Measurements from ENCODE around the gene TIMM13.

DNA sequence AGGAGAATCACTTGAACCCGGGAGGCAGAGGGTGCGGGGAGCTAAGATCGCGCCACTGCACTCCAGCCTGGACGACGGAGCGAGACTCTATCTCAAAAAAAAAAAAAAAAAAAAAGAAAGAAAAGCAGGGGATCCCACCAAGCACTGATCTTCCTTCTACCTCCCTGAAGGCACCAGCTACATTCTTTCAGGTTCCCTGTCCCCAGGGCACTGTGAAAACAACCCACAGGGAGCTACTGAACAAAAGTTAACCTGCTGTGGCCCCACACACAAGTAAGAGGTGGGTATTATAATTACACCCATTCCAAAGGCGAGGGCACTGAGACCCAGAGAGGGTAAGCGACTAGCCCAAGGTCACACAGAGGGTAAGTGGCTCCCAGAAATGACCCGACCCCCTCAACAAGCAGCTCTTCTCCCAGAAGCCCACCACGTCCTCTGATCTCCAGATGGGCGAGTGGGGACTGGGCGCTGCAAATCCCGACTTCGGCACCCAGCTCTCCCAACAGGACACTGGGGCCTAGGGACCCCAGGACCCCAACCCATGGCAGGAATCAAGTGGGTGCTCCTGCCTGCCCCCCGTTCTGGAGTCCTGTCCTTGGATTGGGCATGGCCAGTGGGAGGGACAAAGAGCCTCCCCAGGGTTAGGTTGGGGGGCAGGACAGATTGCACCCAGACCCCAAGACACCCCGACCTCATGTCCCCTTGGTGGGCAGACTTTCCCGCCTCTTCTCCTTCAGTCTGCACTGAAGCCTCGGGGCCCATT is 27.0 kb upstream of the TIMM13 start:
- TF ChIP-seq ELF4 (IDR thresholded peaks at IDR 0.05) (no peak), BHLHE40 (IDR thresholded peaks at IDR 0.05; ENCODE audit: borderline replicate concordance) (no peak), ARNT (IDR thresholded peaks at IDR 0.05) (no peak), FOXM1 (IDR thresholded peaks at IDR 0.05; ENCODE audit: borderline replicate concordance) (no peak), SUZ12 (IDR thresholded peaks at IDR 0.05) (no peak)
- TF ChIP-seq, protein P1, sequence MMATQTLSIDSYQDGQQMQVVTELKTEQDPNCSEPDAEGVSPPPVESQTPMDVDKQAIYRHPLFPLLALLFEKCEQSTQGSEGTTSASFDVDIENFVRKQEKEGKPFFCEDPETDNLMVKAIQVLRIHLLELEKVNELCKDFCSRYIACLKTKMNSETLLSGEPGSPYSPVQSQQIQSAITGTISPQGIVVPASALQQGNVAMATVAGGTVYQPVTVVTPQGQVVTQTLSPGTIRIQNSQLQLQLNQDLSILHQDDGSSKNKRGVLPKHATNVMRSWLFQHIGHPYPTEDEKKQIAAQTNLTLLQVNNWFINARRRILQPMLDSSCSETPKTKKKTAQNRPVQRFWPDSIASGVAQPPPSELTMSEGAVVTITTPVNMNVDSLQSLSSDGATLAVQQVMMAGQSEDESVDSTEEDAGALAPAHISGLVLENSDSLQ (IDR thresholded peaks at IDR 0.05): no peak

All from HEK293T (cell line).